AML-193 (cell line): ENCODE data around the gene RAMACL.

Experiments
- DNase-seq, 2 experiments: peaks; one replicate each; lab custom pipeline; 2025; lab: John Stamatoyannopoulos, UW

RAMACL gene

GRCh38 chr6:166617359-166617758 is 30.9 kb upstream of the RAMACL start:
- no peak for DNase-seq

DNA sequence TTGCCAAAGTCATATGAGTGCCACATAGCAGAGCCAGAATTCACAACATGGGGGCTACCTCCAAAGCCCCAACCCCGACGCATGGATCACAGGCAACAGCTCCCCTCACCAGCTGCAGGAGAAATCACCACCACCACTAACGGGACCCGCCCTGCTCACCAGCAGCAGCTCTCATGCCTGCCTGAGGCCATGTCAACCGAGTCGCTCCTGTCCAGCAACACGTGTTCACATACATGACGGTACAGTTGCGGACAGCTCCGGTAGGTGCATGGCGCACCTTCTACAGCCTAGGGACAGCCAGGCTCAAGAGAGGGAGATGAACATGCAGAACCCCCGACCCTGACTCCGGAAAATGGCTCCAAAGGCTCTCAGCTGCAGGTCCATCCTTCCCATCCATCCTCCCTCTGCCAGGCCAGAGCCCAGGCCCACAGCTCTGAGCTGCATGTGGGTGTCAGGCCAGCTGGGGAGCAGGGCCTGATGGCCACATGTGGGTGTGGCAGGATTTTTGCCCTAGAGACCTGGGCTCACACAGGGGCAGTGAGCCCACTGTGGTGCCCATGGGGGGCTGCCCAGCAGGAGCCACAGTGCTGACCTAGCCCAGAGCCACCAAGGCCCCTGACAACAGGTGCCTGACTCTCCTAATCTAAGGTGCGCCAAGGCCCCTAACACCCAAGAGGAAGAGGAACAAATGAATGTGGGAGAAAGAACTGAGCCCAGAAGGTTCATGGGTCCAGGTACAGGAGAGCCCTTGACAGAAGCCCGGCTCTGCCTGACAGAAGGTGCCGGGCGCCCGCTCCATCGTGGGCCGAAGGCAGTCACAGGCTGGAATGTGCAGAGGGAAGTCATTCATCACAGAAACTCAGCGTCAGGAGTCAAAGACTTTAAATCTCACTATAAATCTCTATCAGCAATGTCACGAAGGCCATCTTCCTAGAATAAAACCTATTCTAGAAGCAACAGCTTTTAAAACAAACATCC is 30.1 kb upstream of the RAMACL start:
- DNase-seq = no peak

DNA sequence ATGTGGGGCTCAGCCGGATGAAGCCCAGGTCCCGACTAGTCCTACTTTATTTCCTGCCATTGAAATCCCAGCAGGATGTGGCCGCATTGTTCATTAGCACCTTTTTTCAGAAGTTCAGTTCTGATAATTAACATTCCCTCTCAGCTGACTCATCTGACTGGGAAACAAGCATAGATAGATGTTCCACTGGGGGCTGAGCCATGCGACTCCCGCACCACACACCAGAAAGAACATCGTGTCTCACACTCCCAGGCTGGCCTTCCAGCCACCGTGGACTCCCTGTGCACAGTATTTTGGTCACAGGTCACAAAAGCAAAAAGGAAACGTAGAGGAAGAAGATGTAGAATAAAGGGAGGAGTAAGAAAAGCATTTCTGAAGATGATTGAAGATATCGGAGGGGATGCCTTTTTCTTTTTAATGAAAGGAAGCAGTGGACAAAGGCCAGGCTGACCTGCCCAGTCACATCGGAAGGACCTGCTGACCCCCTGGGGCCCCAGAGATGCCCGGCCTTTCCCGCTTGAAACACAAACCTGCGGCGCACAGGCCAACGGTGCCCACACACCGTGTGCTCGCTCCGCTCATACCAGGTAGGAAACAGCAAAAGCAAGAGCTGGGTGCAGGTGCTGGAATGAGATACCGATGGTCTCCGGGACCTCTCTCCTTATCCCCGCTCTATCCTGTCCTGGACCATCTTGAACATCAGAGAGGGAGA is 28.7 kb upstream of the RAMACL start:
- no peak for DNase-seq

DNA sequence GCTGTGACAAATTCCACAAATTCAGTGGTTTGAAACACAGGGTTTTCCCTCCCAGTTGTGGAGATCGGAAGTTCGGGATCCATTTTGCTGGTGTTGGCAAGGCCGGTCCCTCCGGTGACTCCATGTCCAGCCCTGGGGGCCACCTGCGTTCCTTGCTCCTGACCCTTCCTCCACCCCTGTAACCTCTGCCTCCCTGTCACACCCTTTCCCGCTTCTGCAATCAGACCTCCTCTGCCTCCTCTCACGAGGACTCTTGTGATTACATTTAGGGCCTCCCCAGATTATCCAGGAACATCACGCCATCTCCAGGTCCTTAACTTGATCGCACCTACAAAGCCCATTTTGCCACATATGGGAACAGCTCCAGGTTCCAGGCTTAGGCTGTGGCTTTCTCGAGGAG is 28.1 kb upstream of the RAMACL start:
- no peak for DNase-seq

DNA sequence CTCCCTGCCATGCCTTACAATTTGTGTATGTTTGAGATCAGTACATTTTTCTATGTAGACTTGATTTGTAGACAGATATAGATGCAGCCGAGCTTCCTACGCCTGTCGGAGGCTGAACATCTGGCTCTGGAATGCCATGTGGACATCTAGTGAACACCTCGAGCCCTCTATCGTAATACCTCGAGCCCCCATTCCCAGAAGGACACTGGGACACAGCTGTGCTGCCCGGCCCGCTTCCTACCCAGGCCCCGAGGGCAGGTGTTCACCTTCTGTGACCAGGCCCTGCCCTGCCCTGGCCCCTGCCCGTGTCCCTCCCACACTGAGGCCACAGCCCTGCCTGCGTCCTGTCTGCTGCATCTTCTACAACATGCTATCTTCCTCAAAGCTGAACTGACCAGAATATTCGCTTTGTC is 27.7 kb upstream of the RAMACL start:
- no peak for DNase-seq

GRCh38 chr6:166613027-166613426 is 26.5 kb upstream of the RAMACL start:
- DNase-seq = no peak

GRCh38 chr6:166612471-166612881 is 26.0 kb upstream of the RAMACL start:
- DNase-seq = no peak

DNA sequence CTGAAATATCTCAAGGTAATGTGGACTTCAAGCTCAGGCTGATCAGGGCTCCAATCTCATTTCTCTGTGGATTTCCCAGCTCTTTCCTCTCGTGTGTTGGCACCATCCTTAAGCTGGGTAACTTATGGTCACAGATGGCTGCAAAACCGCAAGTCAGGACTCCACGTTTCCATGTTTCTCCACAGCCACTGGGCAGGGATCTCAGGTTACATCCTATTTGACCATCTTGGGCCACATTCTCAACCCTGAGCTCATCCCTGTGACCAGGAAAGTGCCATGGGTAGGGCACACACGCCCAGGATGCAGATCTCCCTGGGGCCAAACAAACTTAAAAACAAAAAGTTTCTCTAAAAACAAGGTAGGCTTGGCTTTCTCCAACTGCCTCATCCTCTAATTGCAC is 25.2 kb upstream of the RAMACL start:
- no peak for DNase-seq

- no peak for DNase-seq
These were observed 23.6 kb upstream of the RAMACL start for GRCh38 chr6:166610069-166610468.

- no peak for DNase-seq
These were observed 22.3 kb upstream of the RAMACL start for GRCh38 chr6:166608774-166609173.

DNA sequence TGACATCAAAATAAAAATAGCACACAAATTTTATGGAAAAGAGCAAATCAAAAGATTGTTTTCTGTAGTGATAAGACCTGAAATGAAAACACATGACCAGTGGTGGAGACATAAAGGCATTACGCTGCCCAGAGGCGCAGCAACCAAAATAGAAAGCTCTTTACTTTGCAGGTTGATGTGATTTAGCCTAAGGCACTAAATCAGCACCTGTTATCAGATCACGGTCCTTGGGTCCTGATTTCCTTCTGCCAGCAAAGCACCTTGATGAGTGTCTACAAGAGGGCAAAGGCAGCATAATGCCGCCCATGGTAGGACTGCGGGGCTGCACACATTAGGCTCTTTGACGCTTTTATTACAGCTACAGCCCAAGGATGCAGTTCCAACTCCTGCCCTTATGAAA is 19.3 kb upstream of the RAMACL start:
- DNase-seq = no peak

DNA sequence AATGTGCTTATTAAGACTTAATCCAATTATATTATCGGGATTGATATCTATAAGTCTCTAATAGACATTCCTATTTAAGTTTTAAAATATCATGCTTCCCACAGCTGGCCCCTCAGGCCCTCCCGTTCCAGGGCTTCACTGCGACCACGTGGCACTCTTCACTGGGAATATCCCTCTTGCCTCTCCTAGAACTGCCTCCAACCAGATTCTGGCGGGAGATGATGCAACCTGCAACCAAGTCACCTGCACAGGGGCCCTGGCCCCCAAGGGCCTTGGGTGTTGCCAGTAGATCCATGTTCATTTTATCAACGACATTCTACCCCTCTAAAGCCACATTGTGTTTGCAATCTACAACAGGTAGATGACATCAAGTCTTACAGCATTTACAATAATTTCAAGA is 18.4 kb upstream of the RAMACL start:
- DNase-seq = no peak

DNA sequence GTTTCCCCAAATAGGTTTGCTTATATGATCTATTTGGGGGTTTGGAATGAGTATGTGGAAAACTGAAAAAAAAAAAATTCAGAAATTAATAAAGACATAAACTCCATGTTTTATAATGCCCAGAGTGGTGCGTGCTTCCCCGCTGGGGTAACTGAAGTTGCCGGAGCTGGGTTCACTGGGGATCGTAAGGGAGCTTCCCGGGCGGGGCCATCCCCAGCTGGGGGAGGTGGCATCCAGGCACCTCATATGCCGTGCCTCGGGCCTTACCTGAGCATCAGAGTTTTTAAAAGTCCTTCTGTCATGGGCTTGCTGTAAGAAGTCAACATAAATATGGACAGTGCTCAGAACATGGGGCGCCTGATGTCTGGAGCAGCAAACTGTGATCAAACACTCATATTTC is 17.9 kb upstream of the RAMACL start:
- DNase-seq = no peak

DNA sequence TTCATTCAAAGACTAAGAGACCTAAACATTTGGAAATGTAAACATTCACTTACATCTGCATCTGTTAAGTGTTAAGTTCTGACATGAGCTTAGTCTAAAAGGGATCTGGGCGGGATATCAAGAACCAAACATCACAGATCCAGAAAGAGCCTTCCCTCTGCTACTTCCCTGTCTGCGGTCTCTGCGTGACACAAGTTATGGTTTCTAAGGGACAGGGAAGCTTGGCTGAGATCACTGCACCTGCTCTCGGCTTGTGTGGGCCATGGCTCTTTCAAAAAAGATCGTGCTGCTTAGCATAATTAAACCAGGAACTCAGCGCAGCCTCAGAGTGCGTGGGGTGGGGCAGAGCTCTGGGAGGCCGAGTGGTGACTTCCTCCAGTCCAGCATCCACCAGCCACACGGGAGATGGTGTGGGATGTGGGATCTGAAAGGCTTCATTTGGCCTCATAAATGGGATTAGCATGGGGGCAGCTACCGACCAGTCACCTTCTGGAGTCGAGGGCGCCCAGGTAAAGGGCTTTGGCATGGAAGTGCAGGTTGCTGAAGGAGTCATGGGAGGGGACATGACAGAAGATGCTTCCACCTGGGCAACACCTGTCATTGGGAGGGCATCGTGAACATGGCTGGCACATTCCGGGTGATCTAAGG is 16.7 kb upstream of the RAMACL start:
- DNase-seq = no peak

DNA sequence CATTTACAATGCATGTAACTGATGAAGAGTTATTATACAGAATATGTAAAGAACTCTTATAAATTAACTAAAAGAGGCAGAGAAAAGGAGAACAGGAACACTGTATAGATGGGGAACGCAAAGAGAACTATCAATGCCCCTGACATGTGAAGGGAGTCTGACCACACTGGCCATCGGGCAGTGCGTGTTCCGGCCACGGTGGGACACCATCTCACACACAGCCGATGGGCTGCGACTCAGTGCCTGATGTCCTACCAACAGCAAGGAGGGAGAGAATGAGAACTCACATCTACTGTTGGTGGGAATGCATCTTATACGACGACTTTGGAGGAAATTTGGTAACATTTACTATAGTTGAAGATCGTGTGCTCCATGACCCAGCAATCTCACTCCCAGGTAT is 15.5 kb upstream of the RAMACL start:
- no peak for DNase-seq

- DNase-seq = no peak
These were observed 14.5 kb upstream of the RAMACL start for GRCh38 chr6:166600931-166601330.

- peak in 1 of 2 experiments; percentile 1 for DNase-seq
These were observed 12.7 kb upstream of the RAMACL start for GRCh38 chr6:166599205-166599604.

DNA sequence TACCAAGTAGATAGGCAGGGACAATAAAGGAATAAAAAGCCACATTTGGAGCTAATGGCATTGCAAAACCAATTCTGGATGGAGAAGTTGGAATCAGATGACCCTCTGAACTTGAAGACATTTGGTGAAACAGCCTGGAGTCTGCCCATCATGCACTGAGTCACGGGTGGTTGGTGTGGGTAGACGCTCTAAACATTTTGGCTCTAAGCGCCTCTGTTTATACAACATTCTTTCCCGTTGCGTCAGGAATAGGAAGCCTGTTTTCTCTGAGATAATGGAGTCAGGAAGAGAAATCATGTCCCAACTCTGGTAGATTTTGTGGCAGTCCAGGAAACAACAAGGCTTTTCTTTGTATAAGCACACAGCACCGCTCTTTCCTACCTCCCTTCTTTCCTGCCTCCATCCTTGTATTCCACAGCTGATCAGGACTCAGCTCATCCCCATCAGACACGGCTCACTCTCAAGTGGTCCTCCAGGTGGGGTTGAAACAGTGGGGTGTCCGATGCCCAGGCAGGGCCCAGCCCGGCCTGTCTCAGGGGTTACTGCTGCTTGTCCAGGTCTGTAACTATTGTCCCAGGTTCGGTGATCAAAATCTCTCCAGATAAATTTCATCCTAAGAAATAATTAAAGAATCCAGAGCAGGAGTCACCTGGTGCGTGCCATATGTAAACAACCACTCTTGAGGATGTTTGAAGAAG is 12.1 kb upstream of the RAMACL start:
- no peak for DNase-seq

- DNase-seq = no peak
These were observed 11.4 kb upstream of the RAMACL start for GRCh38 chr6:166597711-166598440.

- DNase-seq = no peak
These were observed 10.5 kb upstream of the RAMACL start for GRCh38 chr6:166596776-166597507.

GRCh38 chr6:166595949-166596348 is 9.5 kb upstream of the RAMACL start:
- no peak for DNase-seq
